Raji (cell line): ENCODE data around the gene BROX.

ENCODE experiments used
- POLR2A ChIP-seq: IDR thresholded peaks from 2 replicates; pipeline ENCODE4 v1.6.1; 2011; ENCODE audit warnings: low read depth, low read length, control low read depth; ENCODE audit not compliant: insufficient read depth

The BROX gene

DNA sequence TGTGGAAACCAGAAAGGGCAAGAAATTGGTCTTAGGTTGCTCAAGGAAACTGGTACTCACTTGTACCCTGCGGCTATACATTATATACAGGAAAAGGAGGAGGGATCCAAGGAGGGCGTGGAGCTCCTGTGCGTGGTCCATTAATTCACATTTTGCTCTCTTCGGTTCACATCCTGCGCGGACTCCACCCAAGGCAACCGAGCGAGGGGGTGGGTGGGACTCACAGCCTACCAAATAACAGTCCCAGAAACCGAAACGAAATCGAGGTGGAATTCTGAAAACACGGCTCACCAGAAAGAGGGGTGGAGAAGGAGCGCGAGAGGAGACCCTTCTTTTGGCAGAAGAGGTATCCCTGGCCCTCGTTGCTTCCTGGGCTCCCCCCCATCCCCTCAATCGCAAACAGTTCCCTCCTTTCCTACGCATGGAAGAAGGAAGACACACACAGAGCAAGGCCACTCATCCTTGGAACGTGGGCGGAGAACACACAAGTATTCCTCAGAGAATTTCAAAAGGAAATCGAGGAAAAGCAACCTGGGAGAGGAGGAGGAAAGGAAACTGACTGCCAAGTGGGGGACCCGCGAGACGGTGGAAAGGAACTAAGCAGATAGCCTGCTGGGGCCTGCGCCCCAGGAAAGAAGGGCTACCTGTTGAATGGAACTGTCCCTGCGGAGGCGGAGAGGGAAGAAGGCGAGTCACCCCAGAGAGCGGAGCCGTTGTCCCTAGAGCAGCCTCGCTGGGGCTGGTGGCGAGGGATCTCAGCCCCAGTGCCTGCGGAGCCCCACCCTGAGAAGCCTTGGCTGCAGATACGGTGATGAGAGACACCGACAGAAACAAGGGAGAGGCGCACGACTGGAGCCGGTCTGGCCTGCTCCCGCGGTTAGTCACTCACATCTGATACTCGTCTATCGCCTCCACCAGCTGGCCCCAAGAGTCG lies 778 bp upstream of the BROX start:
- 0 out of 2 replicates have a peak, but pooled peaks have one; percentile 15 for TF ChIP-seq POLR2A

- peak; percentile 62 for TF ChIP-seq POLR2A
These were observed 962 bp downstream of the BROX start for GRCh38 chr1:222713091-222713961.

DNA sequence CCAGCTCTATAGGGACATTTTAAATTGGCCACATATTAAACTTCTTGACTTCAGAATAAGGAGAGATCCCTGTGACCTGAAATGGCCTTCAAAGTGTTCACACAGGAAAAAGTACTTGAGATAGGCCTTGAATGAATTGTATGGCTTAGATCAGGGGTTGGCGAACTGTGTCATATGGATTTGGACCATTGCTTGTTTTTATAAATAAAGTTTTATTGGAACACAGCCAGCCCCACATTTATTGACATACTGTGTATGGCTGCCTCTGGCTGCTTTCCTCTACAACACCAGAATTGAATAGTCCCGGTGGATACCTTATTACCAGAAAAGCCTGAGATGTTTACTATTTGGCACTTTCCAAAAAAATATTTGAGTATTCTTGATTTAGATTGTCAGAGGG lies 4.0 kb downstream of the BROX start:
- no peak for TF ChIP-seq POLR2A

DNA sequence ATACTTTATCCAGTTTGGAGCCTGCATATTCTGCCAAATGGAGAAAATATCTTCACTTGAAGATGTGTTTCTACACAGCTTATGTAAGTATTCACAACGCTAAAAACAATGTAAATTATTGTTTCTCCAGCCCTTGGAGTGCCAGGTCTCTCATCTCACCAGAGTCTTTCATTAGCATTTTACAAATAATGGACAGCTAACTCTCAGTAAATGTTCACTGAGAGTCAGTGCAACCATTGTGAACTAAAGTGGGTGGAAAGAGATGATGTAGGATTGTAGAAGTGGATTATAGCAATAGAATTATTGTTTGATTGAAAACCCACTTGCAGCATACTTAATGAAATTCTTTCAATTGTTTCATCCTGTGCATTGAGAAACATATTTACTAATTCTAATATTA lies 16.4 kb downstream of the BROX start:
- no peak for TF ChIP-seq POLR2A

DNA sequence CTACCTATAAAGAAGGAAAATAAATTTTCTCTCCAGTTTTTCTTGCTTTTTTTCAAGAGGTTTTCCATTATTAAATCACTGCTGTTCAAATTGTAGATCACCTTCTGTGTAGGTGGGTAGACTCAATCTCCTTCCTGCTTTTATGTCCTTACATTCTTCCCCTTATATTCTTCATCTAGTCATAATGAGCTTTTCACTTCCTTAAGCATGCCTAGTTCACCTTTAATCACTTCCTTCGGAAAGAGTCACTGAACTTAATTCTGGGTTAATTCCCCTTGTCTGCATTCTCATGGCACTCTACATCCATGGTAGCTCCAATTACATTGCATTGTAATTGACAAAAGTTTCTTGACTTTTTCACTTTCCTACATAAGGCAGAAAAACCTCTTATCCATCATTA lies 18.5 kb downstream of the BROX start:
- no peak for TF ChIP-seq POLR2A

DNA sequence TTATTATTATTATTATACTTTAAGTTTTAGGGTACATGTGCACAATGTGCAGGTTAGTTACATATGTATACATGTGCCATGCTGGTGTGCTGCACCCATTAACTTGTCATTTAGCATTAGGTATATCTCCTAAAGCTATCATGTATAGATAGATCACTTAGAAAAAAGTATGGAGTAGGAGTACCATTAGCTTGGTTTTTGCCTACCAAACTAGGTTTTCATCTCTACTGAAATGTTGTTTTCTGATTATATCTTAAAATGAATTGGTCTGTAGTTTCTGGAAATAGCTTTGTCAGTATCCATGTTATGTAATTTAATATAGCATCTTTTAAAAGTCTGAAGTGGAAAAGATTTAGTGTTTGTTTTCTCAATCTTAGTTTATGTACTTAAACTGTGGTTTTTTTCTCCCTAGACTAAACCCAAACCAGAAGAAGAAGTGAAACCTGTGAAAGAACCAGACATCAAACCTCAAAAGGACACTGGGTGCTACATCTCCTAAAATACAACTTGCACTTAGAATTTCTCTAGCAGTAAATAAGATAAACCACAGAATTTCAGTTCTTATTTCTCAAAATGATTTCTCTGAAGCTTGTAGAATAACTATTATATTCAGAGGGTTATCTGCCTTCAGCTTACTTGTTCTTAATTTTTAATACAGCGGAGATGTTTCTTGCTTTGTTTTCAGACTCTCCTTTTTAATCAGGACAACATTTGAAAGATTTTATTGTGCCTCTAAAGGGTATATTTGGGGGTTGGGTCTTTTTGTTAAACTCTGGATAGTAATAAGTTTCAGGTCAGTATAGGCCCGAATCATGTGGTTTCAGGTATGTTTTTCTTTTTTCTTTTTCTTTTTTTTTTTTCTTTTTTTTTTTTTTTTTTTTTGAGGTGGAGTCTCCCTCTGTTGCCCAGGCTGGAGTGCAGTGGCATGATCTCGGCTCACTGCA lies 20.1 kb downstream of the BROX start:
- no peak for TF ChIP-seq POLR2A

- no peak for TF ChIP-seq POLR2A
These were observed 22.4 kb downstream of the BROX start for GRCh38 chr1:222734740-222735139.

GRCh38 chr1:222736470-222736869 lies 24.1 kb downstream of the BROX start:
- no peak for TF ChIP-seq POLR2A

GRCh38 chr1:222736972-222737371 lies 24.6 kb downstream of the BROX start, which contains the start of gene FAM177B:
Gene FAM177B (plus strand): TSS chr1:222737202. CDS start chr1:222746546, 9,344 bp downstream.
- TF ChIP-seq POLR2A = no peak

DNA sequence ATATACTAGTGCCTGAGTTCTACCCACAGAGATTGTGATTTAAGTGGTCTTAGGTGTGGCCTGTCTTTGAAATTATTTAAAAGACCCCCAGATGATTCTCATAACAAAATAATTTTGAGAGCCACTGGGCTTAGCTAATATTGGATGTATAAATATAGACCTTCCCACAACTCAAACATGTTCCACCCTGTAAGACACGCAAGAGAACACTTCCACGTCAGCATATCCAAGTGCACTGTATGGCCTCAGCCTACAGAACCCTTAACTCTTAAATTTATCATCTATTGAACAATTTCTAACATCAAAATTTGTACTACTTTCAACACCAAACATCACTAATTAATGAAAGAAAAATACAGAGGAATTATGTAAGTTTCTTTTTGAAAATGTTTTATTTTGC lies 27.1 kb downstream of the BROX start:
- TF ChIP-seq POLR2A = no peak

GRCh38 chr1:222739929-222740328 lies 27.6 kb downstream of the BROX start:
- no peak for TF ChIP-seq POLR2A

- no peak for TF ChIP-seq POLR2A
These were observed 37.6 kb downstream of the BROX start for GRCh38 chr1:222749927-222750326.

- TF ChIP-seq POLR2A = no peak
These were observed 38.3 kb downstream of the BROX start for GRCh38 chr1:222750651-222751050.

- TF ChIP-seq POLR2A = no peak
These were observed 38.9 kb downstream of the BROX start for GRCh38 chr1:222751255-222751654.
